ENCODE measurements around the gene CHN2.

CHN2 gene

GRCh38 chr7:29401769-29402168, 207.2 kb downstream of the CHN2 start:
- DNase-seq (ENCODE audit: low spot score): no peak

- no peak for DNase-seq (ENCODE audit: low spot score)
These were observed 211.3 kb downstream of the CHN2 start for GRCh38 chr7:29405891-29406290.

- DNase-seq (ENCODE audit: low spot score): no peak
These were observed 211.8 kb downstream of the CHN2 start for GRCh38 chr7:29406366-29406765.

GRCh38 chr7:29408841-29409243, 214.3 kb downstream of the CHN2 start:
- peak; percentile 71 for DNase-seq (ENCODE audit: low spot score)

GRCh38 chr7:29410996-29411395, 216.4 kb downstream of the CHN2 start:
- DNase-seq (ENCODE audit: low spot score): no peak

- no peak for DNase-seq (ENCODE audit: low spot score)
These were observed 218.3 kb downstream of the CHN2 start for GRCh38 chr7:29412912-29413311.

- no peak for DNase-seq (ENCODE audit: low spot score)
These were observed 219.1 kb downstream of the CHN2 start for GRCh38 chr7:29413626-29414136.

- no peak for DNase-seq (ENCODE audit: low spot score)
These were observed 219.6 kb downstream of the CHN2 start for GRCh38 chr7:29414216-29414615.

GRCh38 chr7:29415215-29415614, 220.6 kb downstream of the CHN2 start:
- DNase-seq (ENCODE audit: low spot score): no peak

GRCh38 chr7:29416276-29416937, 221.8 kb downstream of the CHN2 start:
- no peak for DNase-seq (ENCODE audit: low spot score)

- DNase-seq (ENCODE audit: low spot score): no peak
These were observed 222.3 kb downstream of the CHN2 start for GRCh38 chr7:29416938-29417305.

- no peak for DNase-seq (ENCODE audit: low spot score)
These were observed 223.5 kb downstream of the CHN2 start for GRCh38 chr7:29418056-29418455.

- no peak for DNase-seq (ENCODE audit: low spot score)
These were observed 224.1 kb downstream of the CHN2 start for GRCh38 chr7:29418651-29419050.

GRCh38 chr7:29420011-29420410, 225.4 kb downstream of the CHN2 start:
- no peak for DNase-seq (ENCODE audit: low spot score)

GRCh38 chr7:29421010-29421956, 226.7 kb downstream of the CHN2 start:
- DNase-seq (ENCODE audit: low spot score): no peak

- no peak for DNase-seq (ENCODE audit: low spot score)
These were observed 228.3 kb downstream of the CHN2 start for GRCh38 chr7:29422829-29423228.

- no peak for DNase-seq (ENCODE audit: low spot score)
These were observed 229.9 kb downstream of the CHN2 start for GRCh38 chr7:29424295-29424983.

GRCh38 chr7:29424984-29425309, 230.4 kb downstream of the CHN2 start:
- DNase-seq (ENCODE audit: low spot score): no peak

- no peak for DNase-seq (ENCODE audit: low spot score)
These were observed 232.0 kb downstream of the CHN2 start for GRCh38 chr7:29426587-29426986.

GRCh38 chr7:29429401-29429800, 234.8 kb downstream of the CHN2 start:
- DNase-seq (ENCODE audit: low spot score): no peak

GRCh38 chr7:29430279-29430949, 235.8 kb downstream of the CHN2 start:
- DNase-seq (ENCODE audit: low spot score): no peak

- no peak for DNase-seq (ENCODE audit: low spot score)
These were observed 237.1 kb downstream of the CHN2 start for GRCh38 chr7:29431686-29432085.
